GM13976 (cell line): ENCODE data around the gene UNC13B.

ENCODE experiments used
- DNase-seq: peaks from one replicate; pipeline ENCODE4 v3.0.0; 2012; ENCODE audit warnings: low spot score
- CTCF ChIP-seq: IDR thresholded peaks from 2 replicates; pipeline ENCODE4 v1.5.1; 2012; ENCODE audit warnings: borderline replicate concordance, mild to moderate bottlenecking; ENCODE audit not compliant: insufficient read depth; ENCODE audit errors: extremely low read depth, missing control alignments, control extremely low read depth
- in situ Hi-C: fragments of 300-500 bp; cut with MboI; formaldehyde crosslinking; loops from one replicate; pipeline ENCODE4 v1.12.0; 2022; ENCODE audit warnings: low sequenced_read_pairs, mixed read lengths, inconsistent platforms; ENCODE audit not compliant: unreplicated experiment

The UNC13B gene

GRCh38 chr9:35322075-35322885 is 160.5 kb downstream of the UNC13B start:
- in situ Hi-C loops, result no loop called here
- no peak for TF ChIP-seq CTCF
- no peak for DNase-seq

GRCh38 chr9:35324966-35325365 is 163.2 kb downstream of the UNC13B start:
- in situ Hi-C loops, result no loop called here
- no peak for DNase-seq
- no peak for TF ChIP-seq CTCF

- no peak for TF ChIP-seq CTCF
- no peak for DNase-seq
- in situ Hi-C loops, result no loop called here
These were observed 171.7 kb downstream of the UNC13B start for GRCh38 chr9:35333551-35333950.

GRCh38 chr9:35335164-35335563 is 173.4 kb downstream of the UNC13B start:
- no peak for TF ChIP-seq CTCF
- no peak for DNase-seq
- in situ Hi-C loops, result no loop called here

GRCh38 chr9:35338086-35338485 is 176.3 kb downstream of the UNC13B start:
- in situ Hi-C loops, result no loop called here
- TF ChIP-seq CTCF, result no peak
- no peak for DNase-seq

- in situ Hi-C loops, result no loop called here
- no peak for DNase-seq
- TF ChIP-seq CTCF, result no peak
These were observed 176.9 kb downstream of the UNC13B start for GRCh38 chr9:35338561-35339274.
